Measurements from ENCODE around the gene CD6. TPM values are rescaled to one million over a fixed set of nuclear protein-coding genes. Genes with fewer than 3 reads are reported as not detected.
A peak's percentile ranks its signal among the peaks of the same experiment; 100 is the strongest.

Gene CD6
- total RNA-seq, 3 donors from 2014 or later: 2.3 to 4.3 (median 2.8) TPM

GRCh38 chr11:60935676-60936442 lies 35.6 kb upstream of the CD6 start:
- Histone ChIP-seq H3K4me1 (ENCODE audit: low read depth) (no peaks in the 10 kb centered on the region), H3K4me3 (no peak overlapping the region), H3K36me3 (ENCODE audit: low read depth) (no peaks in the 10 kb centered on the region), H3K9me3 (no peaks in the 10 kb centered on the region)
- no peak for TF ChIP-seq CTCF (IDR thresholded peaks at IDR 0.05)
- intact Hi-C loops (cut with DNase I, micrococcal nuclease): no loop called here
- ATAC-seq (peak; percentile 7), DNase-seq (no peak)

- DNase-seq: no peak
- H3K4me3 ChIP-seq: no peak overlapping the region
- no peaks in the 10 kb centered on the region for H3K9me3 ChIP-seq
- H3K4me1 ChIP-seq (ENCODE audit: low read depth): no peaks in the 10 kb centered on the region
- intact Hi-C loops (cut with DNase I, micrococcal nuclease): no loop called here
- TF ChIP-seq CTCF (IDR thresholded peaks at IDR 0.05): no peak
- ATAC-seq: no peak
- H3K36me3 ChIP-seq (ENCODE audit: low read depth): no peaks in the 10 kb centered on the region
Observed at GRCh38 chr11:60936467-60937143, 34.9 kb upstream of the CD6 start.

GRCh38 chr11:60937144-60937527 lies 34.3 kb upstream of the CD6 start:
- H3K9me3 ChIP-seq: no peaks in the 10 kb centered on the region
- no peak overlapping the region for H3K4me3 ChIP-seq
- no peaks in the 10 kb centered on the region for H3K4me1 ChIP-seq (ENCODE audit: low read depth)
- TF ChIP-seq CTCF (IDR thresholded peaks at IDR 0.05): no peak
- H3K36me3 ChIP-seq (ENCODE audit: low read depth): no peaks in the 10 kb centered on the region
- no peak for DNase-seq
- no peak for ATAC-seq
- intact Hi-C loops (cut with DNase I, micrococcal nuclease): no loop called here

- no peaks in the 10 kb centered on the region for H3K36me3 ChIP-seq (ENCODE audit: low read depth)
- no peak for DNase-seq
- H3K4me1 ChIP-seq (ENCODE audit: low read depth): no peaks in the 10 kb centered on the region
- intact Hi-C loops (cut with DNase I, micrococcal nuclease): no loop called here
- ATAC-seq: no peak
- TF ChIP-seq CTCF (IDR thresholded peaks at IDR 0.05): no peak
- no peaks in the 10 kb centered on the region for H3K9me3 ChIP-seq
- no peak overlapping the region for H3K4me3 ChIP-seq
Observed at GRCh38 chr11:60937811-60938210, 33.7 kb upstream of the CD6 start.

- intact Hi-C loops (cut with DNase I, micrococcal nuclease): no loop called here
- Histone ChIP-seq H3K4me1 (ENCODE audit: low read depth) (peaks cover 2% of the 10 kb centered on the region), H3K4me3 (no peak overlapping the region), H3K9me3 (no peaks in the 10 kb centered on the region), H3K36me3 (ENCODE audit: low read depth) (no peaks in the 10 kb centered on the region)
- DNase-seq: no peak
- no peak for ATAC-seq
- TF ChIP-seq CTCF (IDR thresholded peaks at IDR 0.05): no peak
Observed at GRCh38 chr11:60938500-60938899, 33.0 kb upstream of the CD6 start.
